Natural killer cell (primary cell): ENCODE measurements around the gene CEP112. TPM values are rescaled to one million over a fixed set of nuclear protein-coding genes. Genes with fewer than 3 reads are reported as not detected.

Experiments
- ATAC-seq, 3 donors: fragments of 150-1000 bp in 2 of 3; fragments of 200-7000 bp in 1 of 3; cut with Tn5 transposase; 1 replicate in 1 of 3; 2 replicates in 2 of 3; pipeline ENCODE4 v1.10.0; 2021; ENCODE audit warnings: mild to moderate bottlenecking in 2 of 3, moderate library complexity in 2 of 3
- DNase-seq, 2 donors: peaks; one replicate each; pipeline versions ENCODE4 v3.0.0 to v3.0.0-alpha.2; 2013 to 2021; ENCODE audit warnings: mixed read lengths in 1 of 2
- H3K27ac ChIP-seq: one replicate; pipeline ENCODE4 v1.5.1; 2013; ENCODE audit warnings: mild to moderate bottlenecking, low read length
- H3K27me3 ChIP-seq: one replicate; pipeline ENCODE4 v1.6.1; 2013; ENCODE audit warnings: low read length; ENCODE audit not compliant: control insufficient read depth, insufficient read depth
- H3K36me3 ChIP-seq: one replicate; pipeline ENCODE4 v1.6.1; 2013; ENCODE audit warnings: low read length; ENCODE audit not compliant: control insufficient read depth, insufficient read depth
- H3K4me1 ChIP-seq: one replicate; pipeline ENCODE4 v1.6.1; 2013; ENCODE audit warnings: low read length; ENCODE audit not compliant: control insufficient read depth, insufficient read depth
- H3K4me3 ChIP-seq: one replicate; pipeline ENCODE4 v1.5.1; 2013; ENCODE audit warnings: low read length
- H3K9me3 ChIP-seq: one replicate; pipeline ENCODE4 v1.6.1; 2013; ENCODE audit warnings: low read length; ENCODE audit not compliant: control insufficient read depth, insufficient read depth
- H3K27ac Mint-ChIP-seq, 2 donors: one replicate each; pipeline ENCODE4 v1.8.0; 2022; ENCODE audit warnings: mild to moderate bottlenecking in 2 of 2, mixed read lengths in 2 of 2, moderate library complexity in 1 of 2
- H3K27me3 Mint-ChIP-seq, 2 donors: one replicate each; pipeline ENCODE4 v1.8.0; 2022; ENCODE audit warnings: low read depth in 2 of 2, mixed read lengths in 2 of 2
- H3K36me3 Mint-ChIP-seq: one replicate; pipeline ENCODE4 v1.8.0; 2022; ENCODE audit warnings: mixed read lengths
- H3K4me1 Mint-ChIP-seq, 2 donors: one replicate each; pipeline ENCODE4 v1.8.0; 2022; ENCODE audit warnings: mixed read lengths in 2 of 2
- H3K4me3 Mint-ChIP-seq: one replicate; pipeline ENCODE4 v1.8.0; 2022; ENCODE audit warnings: mild to moderate bottlenecking, moderate library complexity, mixed read lengths
- H3K9me3 Mint-ChIP-seq, 2 donors: one replicate each; pipeline ENCODE4 v1.8.0; 2022; ENCODE audit warnings: mixed read lengths in 2 of 2
- WGBS: methylation state at CpG from one replicate; pipeline ENCODE4 v1.1.7; 2013; ENCODE audit warnings: missing lambda C conversion rate; ENCODE audit not compliant: insufficient coverage; 5-methylcytosine and 5-hydroxymethylcytosine counted together
- intact Hi-C: fragments of 100-400 bp; cut with micrococcal nuclease; formaldehyde crosslinking; loops from one replicate; pipeline ENCODE4 v1.14.2; 2022
- total RNA-seq, 4 donors: library from RNA; stranded (reverse); fragments of 120-200 nt in 1 of 4; gene quantifications; one replicate each; pipeline versions ENCODE4 v1.2.3 to v1.2.4, GENCODE V29; 2013 to 2022
- TF ChIP-seq, protein P1 (sequence below): fragments of 200-600 bp; IDR thresholded peaks from one replicate; pipeline ENCODE4 v1.8.0; 2022; ENCODE audit warnings: antibody characterized with exemption

The CEP112 gene
- total RNA-seq, 3 donors from 2014 or later (not counting 1 experiment from before 2014, with no cell fraction given) = 0.60 to 1.1 (median 0.85) TPM

DNA sequence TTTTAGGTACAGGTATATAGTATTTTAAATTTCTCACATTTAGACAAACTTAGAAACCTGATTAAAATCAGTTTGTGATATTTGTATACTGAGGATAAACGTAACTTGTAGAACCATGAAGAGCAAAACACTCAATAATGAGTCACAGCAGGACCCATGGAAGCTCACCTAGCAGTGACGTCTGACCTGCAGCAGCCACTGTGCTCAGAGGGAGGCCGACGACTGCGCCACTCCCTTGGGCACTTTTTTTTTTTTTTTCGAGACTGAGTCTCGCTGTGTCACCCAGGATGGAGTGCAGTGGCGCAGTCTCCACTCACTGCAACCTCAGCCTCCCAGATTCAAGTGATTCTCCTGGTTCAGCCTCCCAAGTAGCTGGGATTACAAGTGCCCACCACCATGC lies 524.3 kb downstream of the CEP112 start:
- Mint-ChIP-seq H3K27ac (no peak overlapping the region), H3K36me3 (no peaks in the 10 kb centered on the region), H3K9me3 (no peaks in the 10 kb centered on the region), H3K4me3 (no peak overlapping the region), H3K27me3 (peaks cover 8 to 21% of the 10 kb centered on the region in 2 donors), H3K4me1 (no peaks in the 10 kb centered on the region)
- Histone ChIP-seq H3K36me3 (no peaks in the 10 kb centered on the region), H3K27me3 (no peaks in the 10 kb centered on the region), H3K4me1 (no peaks in the 10 kb centered on the region), H3K4me3 (no peak overlapping the region), H3K27ac (no peak overlapping the region), H3K9me3 (no peaks in the 10 kb centered on the region)
- 92% methylated on average over 8 of the region's 8 CpGs for WGBS
- DNase-seq (no peak), ATAC-seq (no peak)
- intact Hi-C loops = no loop called here
- TF ChIP-seq, protein P1, sequence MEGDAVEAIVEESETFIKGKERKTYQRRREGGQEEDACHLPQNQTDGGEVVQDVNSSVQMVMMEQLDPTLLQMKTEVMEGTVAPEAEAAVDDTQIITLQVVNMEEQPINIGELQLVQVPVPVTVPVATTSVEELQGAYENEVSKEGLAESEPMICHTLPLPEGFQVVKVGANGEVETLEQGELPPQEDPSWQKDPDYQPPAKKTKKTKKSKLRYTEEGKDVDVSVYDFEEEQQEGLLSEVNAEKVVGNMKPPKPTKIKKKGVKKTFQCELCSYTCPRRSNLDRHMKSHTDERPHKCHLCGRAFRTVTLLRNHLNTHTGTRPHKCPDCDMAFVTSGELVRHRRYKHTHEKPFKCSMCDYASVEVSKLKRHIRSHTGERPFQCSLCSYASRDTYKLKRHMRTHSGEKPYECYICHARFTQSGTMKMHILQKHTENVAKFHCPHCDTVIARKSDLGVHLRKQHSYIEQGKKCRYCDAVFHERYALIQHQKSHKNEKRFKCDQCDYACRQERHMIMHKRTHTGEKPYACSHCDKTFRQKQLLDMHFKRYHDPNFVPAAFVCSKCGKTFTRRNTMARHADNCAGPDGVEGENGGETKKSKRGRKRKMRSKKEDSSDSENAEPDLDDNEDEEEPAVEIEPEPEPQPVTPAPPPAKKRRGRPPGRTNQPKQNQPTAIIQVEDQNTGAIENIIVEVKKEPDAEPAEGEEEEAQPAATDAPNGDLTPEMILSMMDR = no peak

DNA sequence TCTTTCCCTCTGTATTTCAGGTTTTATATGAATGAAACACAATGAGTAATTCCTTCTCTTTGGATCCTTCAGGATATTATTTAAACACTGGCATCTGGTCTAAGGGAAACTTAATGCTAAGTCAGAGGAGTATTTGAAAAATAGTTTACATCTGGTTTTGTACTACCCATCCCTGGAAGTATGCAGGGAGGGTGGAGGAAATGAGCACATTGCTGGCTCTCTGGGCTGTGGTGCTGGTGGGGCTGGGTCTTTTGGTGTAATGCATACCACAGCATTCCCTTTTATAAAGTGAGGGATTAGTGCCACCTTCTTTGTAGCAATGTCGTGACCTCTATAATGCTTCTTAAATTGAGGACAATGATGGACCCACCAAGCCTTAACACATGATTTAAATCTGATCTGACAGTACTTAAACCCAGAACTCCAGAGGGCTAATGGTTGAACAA lies 525.0 kb downstream of the CEP112 start:
- Histone ChIP-seq H3K36me3 (no peaks in the 10 kb centered on the region), H3K4me1 (no peaks in the 10 kb centered on the region), H3K27me3 (no peaks in the 10 kb centered on the region), H3K27ac (no peak overlapping the region), H3K4me3 (no peak overlapping the region), H3K9me3 (no peaks in the 10 kb centered on the region)
- no CpG with 5 or more reads among the region's 1 CpG for WGBS
- ATAC-seq (no peak), DNase-seq (no peak)
- Mint-ChIP-seq H3K4me1 (no peaks in the 10 kb centered on the region), H3K9me3 (no peaks in the 10 kb centered on the region), H3K27me3 (peaks cover 8 to 20% of the 10 kb centered on the region in 2 donors), H3K4me3 (no peak overlapping the region), H3K27ac (no peak overlapping the region), H3K36me3 (no peaks in the 10 kb centered on the region)
- TF ChIP-seq, protein P1 = no peak
- intact Hi-C loops = no loop called here

GRCh38 chr17:65665966-65666365 lies 526.0 kb downstream of the CEP112 start:
- intact Hi-C loops = no loop called here
- Mint-ChIP-seq H3K36me3 (no peaks in the 10 kb centered on the region), H3K27me3 (peaks cover 4 to 12% of the 10 kb centered on the region in 2 donors), H3K27ac (no peak overlapping the region), H3K4me1 (no peaks in the 10 kb centered on the region), H3K4me3 (no peak overlapping the region), H3K9me3 (no peaks in the 10 kb centered on the region)
- no peak for ATAC-seq
- Histone ChIP-seq H3K4me3 (no peak overlapping the region), H3K27ac (no peak overlapping the region), H3K27me3 (no peaks in the 10 kb centered on the region), H3K9me3 (no peaks in the 10 kb centered on the region), H3K4me1 (no peaks in the 10 kb centered on the region), H3K36me3 (no peaks in the 10 kb centered on the region)
- TF ChIP-seq, protein P1 = no peak
- WGBS = 74% methylated on average over 2 of the region's 2 CpGs
- no peak for DNase-seq

- H3K4me3 Mint-ChIP-seq = no peak overlapping the region
- peaks cover 9 to 17% of the 10 kb centered on the region in 2 donors for H3K27me3 Mint-ChIP-seq
- Histone ChIP-seq H3K9me3 (no peaks in the 10 kb centered on the region), H3K36me3 (no peaks in the 10 kb centered on the region), H3K4me3 (no peak overlapping the region), H3K27me3 (no peaks in the 10 kb centered on the region), H3K27ac (no peak overlapping the region), H3K4me1 (no peaks in the 10 kb centered on the region)
- no peak overlapping the region for H3K27ac Mint-ChIP-seq
- intact Hi-C loops = no loop called here
- DNase-seq = no peak
- H3K36me3 Mint-ChIP-seq = no peaks in the 10 kb centered on the region
- no peak for ATAC-seq
- TF ChIP-seq, protein P1 = no peak
- H3K4me1 Mint-ChIP-seq = no peaks in the 10 kb centered on the region
- WGBS = 94% methylated on average over 1 of the region's 1 CpG
- peaks cover 0 to 2% of the 10 kb centered on the region in 2 donors for H3K9me3 Mint-ChIP-seq
Observed at GRCh38 chr17:65664696-65665095, 527.2 kb downstream of the CEP112 start.
